HUDEP-2 (cell line): ENCODE measurements around the gene TAMALIN.
"Not testable (repeated sequence)": the region's sequence is repeated elsewhere in the genome, so short reads cannot be mapped to it uniquely, and the experiment has no call there.

Source experiments
- DNase-seq, 76 experiments: peaks; one replicate each; lab custom pipeline; 2025; ENCODE audit not compliant: unreplicated experiment in 76 of 76; lab: John Stamatoyannopoulos, UW

The TAMALIN gene

DNA sequence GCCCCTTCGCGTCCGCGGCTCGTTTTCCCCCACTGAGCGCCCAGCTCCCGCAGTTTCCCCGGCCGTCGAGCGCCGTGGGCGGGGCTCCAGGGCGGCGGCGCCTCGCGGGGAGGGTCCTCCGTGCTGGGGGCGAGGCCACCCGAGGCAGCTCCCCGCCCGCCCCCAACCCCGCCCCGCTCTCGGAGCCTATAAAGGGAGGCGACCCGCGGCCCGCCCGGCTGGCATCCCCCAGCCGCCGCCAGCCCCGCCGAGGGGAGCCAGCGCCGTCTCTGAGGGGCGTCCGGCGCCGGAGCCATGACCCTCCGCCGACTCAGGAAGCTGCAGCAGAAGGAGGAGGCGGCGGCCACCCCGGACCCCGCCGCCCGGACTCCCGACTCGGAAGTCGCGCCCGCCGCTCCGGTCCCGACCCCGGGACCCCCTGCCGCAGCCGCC is at the start of gene TAMALIN:
Gene TAMALIN (plus strand): TSS at position 221 of the 432 bp plus-strand sequence. CDS start 74 bp downstream, at position 295.
- peak in 15 of 76 experiments; percentile 3 to 35 (median 13) for DNase-seq

DNA sequence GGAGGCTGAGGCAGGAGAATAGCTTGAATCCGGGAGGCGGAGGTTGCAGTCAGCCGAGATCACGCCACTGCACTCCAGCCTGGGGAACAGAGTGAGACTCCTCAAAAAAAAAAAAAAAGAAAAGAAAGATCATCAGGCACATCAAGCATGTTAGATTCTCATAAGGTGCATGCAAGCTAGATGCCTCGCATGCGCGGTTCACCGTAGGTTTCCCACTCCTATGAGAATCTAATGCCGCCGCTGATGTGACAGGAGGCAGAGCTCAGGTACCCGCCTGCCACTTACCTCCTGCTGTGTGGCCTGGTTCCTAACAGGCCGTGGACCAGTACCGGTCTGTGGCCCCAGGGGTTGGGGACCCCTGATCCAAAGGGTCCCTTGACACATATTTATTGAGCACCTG is 48.2 kb upstream of the TAMALIN start:
- no peak for DNase-seq

DNA sequence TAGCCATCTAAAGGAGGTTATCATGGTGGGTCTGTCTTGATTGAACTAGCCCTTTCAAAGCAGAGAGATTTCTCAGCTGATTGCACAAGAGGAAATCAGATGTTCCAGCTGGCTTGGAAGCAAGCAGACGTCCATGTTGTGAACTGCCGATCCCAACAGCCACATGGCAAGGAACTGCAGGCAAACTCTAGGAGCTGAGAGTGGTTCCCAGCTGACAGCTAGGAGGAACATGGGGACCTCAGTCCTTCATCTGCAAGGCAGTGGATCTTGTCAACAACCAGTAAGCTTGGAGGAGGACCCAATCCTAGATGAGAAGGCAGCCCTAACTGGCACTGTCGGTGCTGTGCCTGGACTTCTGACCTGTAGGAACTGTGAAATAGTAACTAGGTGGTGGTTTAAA is 47.5 kb upstream of the TAMALIN start:
- no peak for DNase-seq

DNA sequence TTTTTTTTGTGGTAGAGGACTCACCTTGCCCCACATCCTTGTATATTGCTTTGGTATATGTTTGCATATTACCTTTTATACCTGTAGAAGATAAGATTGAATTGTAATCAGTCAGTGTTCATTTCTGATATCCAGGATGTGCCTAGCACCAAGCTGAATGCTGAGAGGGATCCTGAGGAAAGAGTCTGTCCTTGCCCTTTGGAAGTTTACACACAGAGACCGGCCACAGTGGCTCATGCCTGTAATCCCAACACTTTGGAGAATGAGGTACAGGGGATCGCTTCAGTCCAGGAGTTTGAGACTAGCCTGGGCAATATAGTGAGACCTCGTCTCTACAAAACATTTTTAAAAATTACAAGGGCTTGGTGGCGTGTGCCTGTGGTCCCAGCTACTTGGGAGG is 46.8 kb upstream of the TAMALIN start:
- no peak for DNase-seq

DNA sequence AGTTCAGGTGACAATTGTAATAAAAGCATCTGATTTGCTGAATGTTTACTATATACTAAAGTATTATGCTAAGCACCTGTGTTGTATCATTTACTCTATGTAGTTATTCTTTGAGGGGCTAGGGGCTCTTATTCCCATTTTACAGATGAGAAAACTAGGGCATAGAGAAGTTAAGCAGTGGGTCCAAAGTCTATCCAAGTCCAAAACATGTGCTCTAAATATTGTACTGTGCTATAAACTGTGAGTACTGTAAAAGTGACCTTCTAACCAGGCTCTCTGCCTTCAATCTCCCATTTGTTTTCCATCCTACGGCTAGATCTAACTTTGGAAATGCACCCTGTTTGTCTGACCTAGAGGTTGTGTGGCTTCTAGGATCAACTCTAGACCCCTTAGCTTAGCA is 46.3 kb upstream of the TAMALIN start:
- DNase-seq = no peak

DNA sequence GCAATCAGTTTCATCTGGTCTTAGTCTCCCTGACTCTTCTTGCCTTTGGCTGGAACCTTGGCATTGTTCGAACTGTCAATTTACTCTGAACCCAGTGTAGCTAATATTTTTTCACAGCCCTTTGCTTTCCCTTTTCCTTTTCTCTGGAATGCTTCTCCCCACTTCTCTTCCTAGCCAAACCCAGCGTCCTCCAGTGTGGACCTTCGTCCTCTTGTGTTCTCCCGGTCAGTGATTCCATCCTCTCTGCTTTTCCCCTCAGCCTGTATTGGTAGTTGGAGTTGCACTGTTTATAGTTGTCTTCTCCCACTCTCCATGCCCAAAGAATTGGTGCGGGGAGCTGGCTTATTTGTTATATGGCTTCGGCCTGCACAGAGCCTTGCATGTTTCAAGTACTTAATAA is 45.9 kb upstream of the TAMALIN start:
- DNase-seq = no peak

DNA sequence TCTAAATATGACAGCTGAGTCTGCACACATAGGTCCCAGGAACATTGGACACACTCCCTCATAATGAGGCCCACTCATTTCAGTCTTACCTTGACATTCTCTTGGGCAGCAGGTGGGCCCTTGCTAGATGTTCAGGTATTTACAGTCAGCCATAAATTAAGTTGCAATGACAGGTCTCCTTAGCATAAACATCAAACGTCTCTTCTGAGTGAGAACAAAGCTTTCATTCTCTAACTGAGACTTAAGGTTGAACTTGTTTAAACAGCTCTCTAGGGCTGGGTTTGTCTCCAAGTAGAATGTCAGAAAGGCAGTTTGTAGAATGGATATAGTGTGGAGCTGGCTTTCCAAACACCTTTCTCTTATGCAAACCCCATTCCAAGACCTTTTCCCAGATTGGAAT is 44.9 kb upstream of the TAMALIN start:
- no peak for DNase-seq

DNA sequence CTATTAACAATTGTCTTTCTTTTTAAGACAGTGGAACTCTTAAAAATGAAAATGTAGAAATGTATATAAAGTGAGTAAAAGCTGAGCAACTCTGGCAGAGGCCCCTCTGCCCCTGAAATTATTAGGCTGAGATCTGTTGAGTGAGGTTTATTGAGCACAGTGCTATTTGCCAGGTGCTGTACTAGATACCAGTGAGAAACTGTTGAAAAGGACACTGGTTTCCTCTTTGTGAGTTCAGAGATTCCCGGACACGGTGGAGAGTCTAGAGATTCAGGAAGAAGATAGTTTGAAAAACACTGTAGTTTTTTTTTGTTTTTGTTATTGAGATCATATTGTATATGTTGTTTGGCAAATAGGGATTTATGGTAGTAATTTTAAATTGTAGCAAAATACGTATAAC is 44.0 kb upstream of the TAMALIN start:
- DNase-seq = no peak

DNA sequence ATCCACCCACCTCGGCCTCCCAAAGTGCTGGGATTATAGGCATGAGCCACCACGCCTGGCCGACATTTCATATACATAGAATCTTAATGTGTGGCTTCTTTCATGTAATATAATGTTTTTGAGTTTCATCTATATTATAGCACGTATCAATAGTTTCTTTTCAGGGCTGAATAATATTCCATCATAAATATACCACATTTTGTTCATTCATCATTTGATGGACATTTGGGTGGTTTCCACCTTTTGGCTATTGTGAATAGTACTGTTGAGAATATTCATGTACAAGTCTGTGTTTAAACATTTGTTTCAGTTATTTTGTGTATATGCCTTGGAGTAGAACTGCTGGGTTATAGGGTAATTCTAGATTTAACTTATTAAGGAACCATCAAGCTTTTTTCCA is 43.3 kb upstream of the TAMALIN start:
- no peak for DNase-seq

DNA sequence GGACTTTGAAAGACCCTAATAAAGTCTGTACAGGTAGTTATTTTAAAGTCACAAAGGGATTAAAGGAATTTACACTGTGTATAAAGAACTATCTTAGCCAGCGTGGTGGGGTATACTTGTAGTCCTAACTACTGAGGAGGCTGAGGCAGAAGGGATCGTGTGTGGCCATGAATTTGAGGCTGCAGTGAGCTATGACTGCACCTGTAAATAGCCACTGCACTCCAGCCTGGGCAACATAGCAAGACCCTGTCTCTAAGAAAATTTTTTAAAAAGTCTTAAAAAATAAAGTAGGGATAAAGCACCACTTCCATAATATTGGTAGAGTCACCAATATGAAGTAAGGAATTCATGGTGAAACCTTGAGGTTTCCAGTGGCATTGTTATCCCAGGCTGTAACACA is 37.1 kb upstream of the TAMALIN start:
- DNase-seq = no peak

DNA sequence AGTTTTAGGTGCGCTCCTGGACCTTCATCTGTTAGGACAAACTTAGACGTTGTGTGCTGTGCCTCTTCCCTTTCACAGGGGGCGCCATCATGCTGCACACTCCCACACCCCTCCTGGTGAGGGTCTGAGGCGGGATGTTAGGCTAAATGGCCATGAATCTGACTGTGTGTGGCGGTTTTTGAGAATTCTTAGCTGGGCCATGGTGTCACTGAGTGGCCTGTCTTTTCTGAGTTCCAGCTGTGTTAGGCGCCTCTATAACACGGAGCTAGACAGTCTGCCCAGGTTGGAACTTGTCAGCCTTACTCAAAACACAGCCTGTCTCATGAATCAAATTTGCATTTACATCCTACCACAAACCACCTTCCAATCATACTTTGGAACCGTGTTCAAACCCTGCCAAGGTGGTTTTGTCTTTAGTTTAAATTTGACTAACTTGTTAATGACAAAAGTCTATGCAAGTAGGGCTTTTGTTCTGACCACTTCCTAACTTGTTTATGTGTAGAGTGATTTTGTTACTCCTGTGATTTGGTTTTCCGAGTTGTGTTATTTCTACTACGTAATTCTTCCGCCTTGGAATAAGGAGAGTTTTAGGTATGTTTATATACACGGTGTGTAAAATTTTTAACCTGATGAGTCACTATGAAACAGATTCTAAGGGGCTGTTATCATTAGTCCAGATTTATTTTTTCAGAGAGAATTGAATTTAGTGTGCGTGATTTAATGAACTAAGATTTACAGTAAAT is 35.7 kb upstream of the TAMALIN start:
- peak in 2 of 76 experiments; percentile 11 to 12 for DNase-seq

DNA sequence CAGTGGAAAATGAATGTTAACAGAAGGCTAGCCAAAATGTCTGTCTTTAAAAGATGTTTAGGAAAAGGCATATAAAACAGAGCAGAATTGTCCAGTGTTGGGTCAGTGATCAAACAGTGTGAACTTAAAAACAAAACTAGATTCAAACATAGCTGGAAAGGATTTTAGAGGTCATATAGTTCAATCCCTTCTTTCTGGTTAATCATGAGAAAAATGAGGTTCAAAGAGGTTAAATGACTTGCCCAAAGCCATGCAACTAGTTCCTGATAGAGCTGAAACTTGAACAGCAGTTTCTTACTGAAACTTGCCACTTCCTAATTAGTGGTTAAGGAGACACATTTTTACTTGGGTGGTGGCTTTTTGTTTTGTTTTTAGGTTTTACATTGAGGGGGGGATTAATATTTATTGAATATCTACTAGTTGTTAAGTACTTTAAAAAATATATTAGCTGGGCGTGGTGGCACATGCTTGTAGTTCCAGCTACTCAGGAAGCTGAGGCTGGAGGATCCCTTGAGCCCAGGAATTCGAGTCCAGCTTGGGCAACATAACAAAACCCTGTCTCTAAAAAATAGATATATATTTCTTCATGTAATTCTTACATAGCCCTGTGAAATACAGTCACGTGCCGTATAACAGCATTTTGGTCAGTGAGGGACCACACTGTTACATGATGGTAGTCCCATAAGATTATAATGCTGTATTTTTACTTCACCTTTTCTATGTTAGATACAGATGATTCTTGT is 34.9 kb upstream of the TAMALIN start:
- peak in 2 of 76 experiments; percentile 10 to 45 for DNase-seq

DNA sequence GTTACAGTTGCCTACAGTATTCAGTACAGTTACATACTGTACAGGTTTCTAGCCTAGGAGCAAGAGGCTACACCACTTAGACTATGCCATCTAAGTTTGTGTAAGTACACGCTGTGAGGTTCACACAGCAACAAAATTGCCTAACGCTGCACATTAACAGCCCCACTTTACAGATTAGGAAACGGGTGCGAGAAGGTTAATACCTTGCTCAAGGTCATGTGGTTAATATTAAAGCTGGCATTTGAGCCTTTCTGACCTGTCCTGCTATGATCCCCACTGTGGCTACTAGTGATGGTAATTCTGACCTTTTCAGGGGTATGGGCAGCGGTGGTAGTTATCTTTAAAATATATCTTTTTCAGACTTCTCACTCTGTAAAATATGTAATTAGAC is 34.3 kb upstream of the TAMALIN start:
- DNase-seq = peak in 8 of 76 experiments; percentile 6 to 69 (median 53)

DNA sequence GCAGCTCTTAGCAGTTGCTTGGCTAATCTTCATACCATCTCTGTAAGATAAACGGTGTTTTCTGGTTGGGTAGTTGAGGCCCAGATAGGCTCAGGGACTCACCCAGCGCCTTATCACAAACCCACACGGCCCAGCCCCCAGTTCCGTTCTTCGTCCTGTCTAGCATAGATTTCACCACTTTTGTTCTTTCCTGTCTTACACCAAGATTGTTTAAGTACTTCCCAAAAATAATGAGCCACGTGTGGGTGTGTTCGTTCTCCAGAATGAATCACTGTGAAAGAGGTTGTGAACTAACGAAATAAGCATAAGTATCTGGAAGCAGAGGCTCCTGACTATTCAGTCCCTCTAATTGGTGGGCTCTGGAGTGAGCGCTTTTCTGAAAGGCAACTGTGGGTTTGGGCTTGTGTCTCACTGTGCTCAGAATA is 33.9 kb upstream of the TAMALIN start:
- peak in 71 of 76 experiments; percentile 15 to 89 (median 69) for DNase-seq

DNA sequence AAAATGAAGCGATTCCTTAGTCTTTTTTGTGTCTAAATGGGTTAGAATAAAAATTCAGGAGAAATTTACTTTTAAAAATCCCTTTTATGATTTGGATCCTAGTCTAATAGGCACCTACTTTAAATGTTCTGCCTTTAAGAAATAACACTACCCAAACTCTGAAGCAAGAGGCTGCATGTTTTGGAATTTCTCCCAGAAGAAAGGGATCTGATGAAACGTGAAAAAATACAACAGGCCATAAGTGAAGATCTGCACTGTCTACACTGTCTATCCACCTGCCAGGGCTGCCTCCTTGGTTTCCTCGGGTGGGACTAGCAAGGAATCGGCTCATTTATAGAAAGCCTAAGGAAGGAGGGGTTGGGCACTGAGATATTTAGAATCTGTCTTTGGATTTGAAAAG is 33.2 kb upstream of the TAMALIN start:
- no peak for DNase-seq

DNA sequence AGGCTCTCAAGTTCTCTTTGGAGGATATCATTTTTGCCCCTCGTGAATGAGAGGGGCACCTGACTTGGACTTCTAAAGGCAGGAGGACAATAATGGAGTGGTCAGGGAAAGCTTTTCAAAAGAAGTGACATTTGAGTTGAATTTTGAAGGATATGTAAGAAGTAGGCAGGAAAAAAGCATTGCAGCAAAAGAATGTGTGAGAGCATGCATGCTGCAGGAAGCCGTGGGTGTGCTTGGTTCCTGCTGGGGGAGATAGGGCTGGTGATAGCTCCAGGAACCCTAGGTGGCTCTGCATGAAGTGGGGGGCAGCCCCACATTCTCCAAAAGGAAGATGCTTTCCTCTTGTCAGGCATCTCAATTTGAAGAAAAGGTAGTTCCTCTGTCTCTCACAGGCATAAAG is 32.1 kb upstream of the TAMALIN start:
- no peak for DNase-seq

DNA sequence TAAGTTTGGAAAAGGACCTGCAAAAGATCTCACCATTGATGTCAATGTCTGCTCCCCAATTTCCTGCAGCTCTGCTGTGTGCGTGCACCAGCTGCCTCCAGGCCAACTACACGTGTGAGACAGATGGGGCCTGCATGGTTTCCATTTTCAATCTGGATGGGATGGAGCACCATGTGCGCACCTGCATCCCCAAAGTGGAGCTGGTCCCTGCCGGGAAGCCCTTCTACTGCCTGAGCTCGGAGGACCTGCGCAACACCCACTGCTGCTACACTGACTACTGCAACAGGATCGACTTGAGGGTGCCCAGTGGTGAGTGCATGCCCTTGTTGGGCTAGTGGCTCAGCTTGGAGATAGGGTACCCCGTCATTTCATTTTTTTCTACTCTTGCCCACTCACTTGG is 31.6 kb upstream of the TAMALIN start:
- DNase-seq = no peak

DNA sequence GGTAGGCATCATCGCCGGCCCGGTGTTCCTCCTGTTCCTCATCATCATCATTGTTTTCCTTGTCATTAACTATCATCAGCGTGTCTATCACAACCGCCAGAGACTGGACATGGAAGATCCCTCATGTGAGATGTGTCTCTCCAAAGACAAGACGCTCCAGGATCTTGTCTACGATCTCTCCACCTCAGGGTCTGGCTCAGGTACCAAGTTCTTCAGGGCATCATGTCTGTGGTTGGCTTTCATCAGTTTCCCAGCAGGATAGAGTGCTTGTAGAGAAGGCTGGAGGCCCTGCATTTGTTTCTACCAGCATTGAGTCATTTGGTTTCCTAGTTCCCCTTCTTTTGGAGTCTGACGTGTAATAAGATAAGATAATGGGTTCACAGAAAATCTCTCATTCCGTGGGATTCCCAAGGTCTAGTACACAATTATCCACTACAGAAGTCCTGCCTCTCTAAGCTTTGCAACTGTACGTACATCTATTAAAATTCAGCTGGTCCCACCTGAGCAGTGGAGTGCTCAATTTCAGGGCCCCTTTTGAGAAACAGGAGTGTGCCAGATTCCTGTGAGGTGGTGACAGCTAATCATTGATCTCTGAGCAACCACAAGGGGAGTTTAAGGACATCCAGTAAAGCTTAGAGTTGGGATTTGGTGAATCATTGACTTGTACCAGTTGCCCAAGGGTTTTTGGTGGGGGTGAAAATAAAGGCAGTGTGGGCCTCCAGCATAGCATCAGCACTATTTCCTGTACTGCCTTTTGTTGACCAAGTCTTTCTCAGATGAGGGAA is 30.2 kb upstream of the TAMALIN start:
- DNase-seq = peak in 1 of 76 experiments; percentile 5

DNA sequence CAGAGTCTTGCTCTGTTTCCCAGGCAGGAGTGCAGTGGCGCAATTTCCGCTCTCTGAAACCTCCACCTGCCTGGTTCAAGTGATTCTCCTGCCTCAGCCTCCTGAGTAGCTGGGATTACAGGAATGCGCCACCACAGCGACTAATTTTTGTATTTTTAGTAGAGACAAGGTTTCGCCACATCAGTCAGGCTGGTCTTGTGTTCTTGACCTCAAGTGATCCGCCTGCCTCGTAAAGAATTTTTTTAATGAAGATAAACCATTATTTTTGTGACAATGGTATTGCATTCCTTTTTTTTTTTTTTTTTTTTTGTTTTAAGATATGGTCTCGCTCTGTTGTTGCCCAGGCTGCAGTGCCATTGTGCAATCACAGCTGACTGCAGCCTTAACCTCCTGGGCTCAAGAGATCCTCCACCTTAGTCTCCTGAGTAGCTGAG is 29.4 kb upstream of the TAMALIN start:
- DNase-seq = no peak

DNA sequence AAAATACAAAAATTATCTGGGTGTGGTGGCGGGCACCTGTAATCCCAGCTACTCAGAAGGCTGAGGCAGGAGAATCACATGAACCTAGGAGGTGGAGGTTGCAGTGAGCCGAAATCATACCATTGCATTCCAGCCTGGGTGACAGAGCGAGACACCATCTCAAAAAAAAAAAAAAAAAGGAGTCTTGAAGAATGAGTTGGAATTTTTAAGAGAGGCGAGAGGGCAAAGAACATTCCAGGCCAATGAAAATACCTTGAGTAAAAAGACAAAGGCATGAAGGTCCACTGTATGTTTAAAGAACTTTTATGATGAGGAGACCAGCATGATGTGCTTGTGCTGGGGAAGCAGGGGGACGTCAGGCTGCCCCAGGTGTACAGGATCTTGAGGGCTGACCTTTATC is 27.4 kb upstream of the TAMALIN start:
- DNase-seq = not testable (repeated sequence)
